SK-MEL-5 (cell line): ENCODE measurements around the gene LILRB5. TPM values are rescaled to one million over a fixed set of nuclear protein-coding genes. Genes with fewer than 3 reads are reported as not detected.
"Not testable (repeated sequence)": the region's sequence is repeated elsewhere in the genome, so short reads cannot be mapped to it uniquely, and the experiment has no call there.

Experiments
- DNase-seq: peaks from one replicate; pipeline ENCODE4 v3.0.0-alpha.2; 2016; ENCODE audit warnings: low read depth, low spot score
- in situ Hi-C: cut with HindIII; loops from 2 replicates; pipeline ENCODE4 v1.10.0; 2016; ENCODE audit warnings: low sequenced_read_pairs, high pct_unique_total_duplicates, low pct_unique_long_range_greater_than_20kb
- total RNA-seq: library from RNA; depleted of rRNA; stranded (reverse); fragments of >200 nt; shearing (Covaris generic); gene quantifications from 2 replicates; pipeline ENCODE4 v1.2.3, GENCODE V29; 2014

LILRB5 gene
- total RNA-seq, 1 experiment from 2014 or later = not detected

- DNase-seq, in situ Hi-C loops: not testable (repeated sequence)
Observed at GRCh38 chr19:54224619-54225018, 32.5 kb downstream of the LILRB5 start.

DNA sequence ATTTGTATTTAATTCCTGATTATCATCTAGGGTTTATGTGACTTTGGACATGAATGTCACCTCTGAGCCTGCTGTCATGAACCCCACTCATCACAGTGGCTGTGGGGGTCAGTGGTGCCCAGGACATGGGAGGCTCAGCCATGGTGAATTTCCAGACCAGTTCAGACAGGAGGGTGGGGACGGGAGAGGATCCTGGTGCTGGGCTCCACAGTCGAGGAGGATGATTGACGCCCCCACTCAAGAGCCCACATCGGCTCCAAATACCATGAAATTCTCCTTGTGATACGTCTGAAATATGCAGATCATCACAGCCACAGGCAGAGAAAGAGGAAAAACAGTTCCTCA lies 33.2 kb downstream of the LILRB5 start:
- in situ Hi-C loops, DNase-seq: not testable (repeated sequence)

GRCh38 chr19:54223277-54223936 lies 33.7 kb downstream of the LILRB5 start:
- not testable (repeated sequence) for DNase-seq

GRCh38 chr19:54222474-54223276 lies 34.4 kb downstream of the LILRB5 start, which contains the start of gene LILRB3:
LILRB3 (minus strand) TSS chr19:54223007; CDS start chr19:54222976, 31 bp downstream.
- DNase-seq, in situ Hi-C loops: not testable (repeated sequence)

More at GRCh38 chr19:54223277-54223936, 33.7 kb downstream of the LILRB5 start:
- in situ Hi-C loops = not testable (repeated sequence)

- in situ Hi-C loops, DNase-seq: not testable (repeated sequence)
Observed at GRCh38 chr19:54221947-54222346, 35.1 kb downstream of the LILRB5 start.

GRCh38 chr19:54219702-54220101 lies 37.4 kb downstream of the LILRB5 start:
- in situ Hi-C loops, DNase-seq: not testable (repeated sequence)

DNA sequence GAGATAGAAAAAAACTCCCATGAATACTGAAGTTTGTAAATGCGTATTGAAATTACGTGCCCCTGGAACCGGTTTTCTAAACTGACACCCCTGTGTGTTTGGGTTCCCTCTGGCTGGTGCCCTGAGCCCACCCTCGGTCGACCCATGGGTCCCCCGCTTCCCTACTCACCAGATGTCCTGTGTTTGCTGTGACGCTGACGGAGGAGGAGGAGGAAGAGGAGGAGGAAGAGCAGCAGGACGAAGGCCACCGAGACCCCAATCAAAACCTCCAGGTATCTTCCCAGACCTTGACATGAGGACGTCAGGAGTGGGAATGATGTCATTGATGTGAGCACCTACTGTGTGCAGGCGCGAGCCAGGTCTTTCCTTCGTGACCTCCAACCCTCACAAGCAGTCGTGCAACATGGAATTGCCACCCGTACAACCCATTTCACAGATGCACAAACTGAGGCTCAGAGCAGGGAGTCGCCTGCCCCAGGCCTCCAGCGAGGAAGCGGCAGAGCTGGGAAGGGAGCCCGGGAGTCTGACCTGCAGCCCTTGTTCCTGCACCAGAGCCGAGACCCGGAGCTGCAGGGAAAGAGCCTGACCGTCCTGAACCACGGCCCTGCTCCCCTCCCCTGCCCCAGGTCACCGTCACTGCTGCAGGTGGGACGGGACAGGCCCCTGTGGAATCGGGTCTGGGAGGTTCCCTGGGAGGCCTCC lies 38.0 kb downstream of the LILRB5 start:
- no peak for DNase-seq
- in situ Hi-C loops = no loop called here

- no peak for DNase-seq
- in situ Hi-C loops = no loop called here
Observed at GRCh38 chr19:54218259-54218658, 38.8 kb downstream of the LILRB5 start.

DNA sequence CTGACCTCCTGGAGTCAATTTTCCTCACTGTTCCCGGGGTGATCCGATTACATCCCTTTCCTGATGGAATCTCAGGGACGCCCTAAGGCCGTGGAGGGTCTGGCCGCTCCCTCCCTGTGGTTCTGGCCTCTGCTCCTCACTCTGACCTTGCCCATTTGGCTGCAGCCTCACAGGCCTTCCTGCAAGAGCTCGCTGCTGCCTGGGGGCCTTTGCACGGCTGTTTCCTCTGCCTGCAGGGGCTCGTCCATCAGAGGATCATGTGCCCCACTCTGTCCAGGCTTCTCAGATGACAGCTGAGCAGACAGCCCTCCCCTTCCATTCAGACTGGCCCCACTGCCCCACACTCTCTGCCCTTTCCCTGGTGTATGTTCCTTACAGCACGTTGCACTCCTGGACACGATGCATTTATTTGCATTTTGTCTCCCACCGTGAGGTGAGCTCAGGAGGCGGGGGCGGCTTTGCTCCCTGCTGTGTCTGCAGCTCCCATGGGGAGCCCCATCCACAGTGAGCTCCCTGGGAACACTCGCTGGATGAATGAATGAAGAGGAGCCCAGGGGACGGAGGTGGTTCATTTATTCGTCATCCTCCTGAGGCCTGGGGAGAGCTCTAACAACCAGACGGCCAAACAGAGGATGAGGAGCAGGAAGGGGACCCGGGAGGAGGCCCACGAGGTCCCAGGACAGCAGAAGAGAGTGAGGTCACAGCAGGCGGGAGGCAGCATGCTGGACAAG lies 39.4 kb downstream of the LILRB5 start:
- DNase-seq, in situ Hi-C loops: not testable (repeated sequence)

- in situ Hi-C loops = no loop called here
- no peak for DNase-seq
Observed at GRCh38 chr19:54216869-54217268, 40.2 kb downstream of the LILRB5 start.

GRCh38 chr19:54214734-54215133 lies 42.3 kb downstream of the LILRB5 start:
- DNase-seq, in situ Hi-C loops: not testable (repeated sequence)

GRCh38 chr19:54214217-54214616 lies 42.9 kb downstream of the LILRB5 start:
- DNase-seq, in situ Hi-C loops: not testable (repeated sequence)

DNA sequence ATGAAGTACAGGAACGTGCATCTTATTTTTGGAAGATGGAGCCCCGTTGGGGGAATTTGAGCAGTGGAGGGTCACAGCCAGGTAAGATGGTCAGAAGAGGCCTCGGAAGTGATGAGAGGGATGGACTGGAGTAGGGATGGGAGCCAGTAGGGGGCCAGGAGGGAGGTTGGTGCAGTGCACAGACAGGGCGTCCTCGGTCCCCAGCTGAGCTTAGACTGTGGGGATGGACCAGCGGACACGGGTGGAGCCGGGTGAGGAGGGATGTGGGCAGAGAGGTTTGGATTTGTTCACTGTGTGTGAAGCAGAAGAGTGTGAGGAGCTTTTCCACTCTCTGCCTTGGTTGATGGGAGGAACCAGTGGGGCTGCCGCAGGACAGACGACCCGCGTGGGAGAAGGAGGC lies 45.8 kb downstream of the LILRB5 start:
- DNase-seq = no peak
- in situ Hi-C loops = no loop called here

DNA sequence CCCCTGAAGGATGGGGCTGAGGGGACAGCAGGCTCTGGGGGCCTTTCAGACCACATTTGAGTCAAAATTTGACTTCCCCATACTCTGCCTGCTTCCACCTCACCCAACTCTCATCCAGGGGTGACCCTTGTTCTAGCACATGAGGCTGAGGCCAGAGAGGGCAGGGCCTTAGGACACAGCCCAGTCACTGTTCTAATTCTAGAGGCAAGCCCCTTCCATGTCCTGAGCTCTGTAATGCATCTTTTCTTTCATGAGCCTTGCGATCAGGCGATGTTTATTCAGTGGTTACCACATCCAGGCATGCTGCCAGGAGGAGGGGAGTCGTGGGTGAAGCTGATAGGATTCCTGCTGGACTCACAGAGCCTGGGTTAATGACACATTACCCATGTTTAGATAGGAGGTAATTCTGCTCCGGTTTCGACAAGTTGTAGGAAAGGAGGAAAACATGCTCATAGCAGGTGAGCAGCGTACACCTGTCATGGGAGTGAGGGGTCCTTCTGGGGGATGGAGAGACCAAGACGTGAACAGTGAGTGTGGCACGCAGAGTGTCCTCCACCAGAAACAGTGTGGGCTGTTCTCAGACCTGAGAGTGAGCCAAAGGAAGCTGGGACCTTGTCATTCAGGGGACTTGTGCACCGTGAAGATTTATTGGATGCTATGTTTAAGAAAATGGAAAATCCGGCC lies 47.1 kb downstream of the LILRB5 start:
- peak; percentile 97 for DNase-seq
- in situ Hi-C loops = no loop called here

DNA sequence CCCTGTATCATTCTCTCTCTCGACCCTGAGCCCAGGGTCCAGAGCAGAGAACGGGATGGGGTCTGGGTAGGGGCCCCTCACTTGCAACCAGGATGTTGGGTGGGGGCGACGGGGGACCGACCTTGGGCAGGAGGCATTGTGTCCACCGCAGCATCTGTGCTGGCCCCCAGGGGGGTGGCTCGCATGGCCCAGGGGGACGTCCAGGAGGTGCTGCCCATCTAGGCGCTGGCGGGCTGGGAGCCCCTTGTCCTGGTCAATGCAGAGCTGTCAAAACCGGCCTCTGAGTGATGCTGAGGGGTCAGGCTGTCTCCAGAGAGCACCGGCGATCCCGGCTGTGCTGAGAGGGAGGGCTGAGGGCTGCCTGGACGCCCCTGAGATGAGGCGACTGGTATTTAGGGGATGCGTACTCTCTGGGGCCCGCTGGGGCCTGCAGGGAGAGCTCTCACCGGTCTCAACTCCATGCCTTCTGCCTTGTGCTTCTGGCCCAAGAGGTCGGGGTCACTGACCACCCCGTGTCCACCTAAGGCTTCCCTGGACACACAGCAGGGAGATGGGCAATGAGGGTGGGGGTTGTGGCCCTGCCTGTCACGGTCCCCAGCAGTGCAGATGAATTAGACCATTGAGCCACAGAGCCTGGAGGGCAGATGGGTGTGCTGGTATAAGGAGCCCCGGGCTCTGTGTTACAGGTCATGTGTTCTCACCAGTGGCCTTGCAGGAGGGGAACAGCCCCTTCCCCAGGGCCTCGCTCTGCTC lies 47.8 kb downstream of the LILRB5 start:
- in situ Hi-C loops = no loop called here
- DNase-seq = peak; percentile 67

GRCh38 chr19:54208784-54209057 lies 48.4 kb downstream of the LILRB5 start:
- DNase-seq = no peak
- in situ Hi-C loops = no loop called here
